Mammary epithelial cell (primary cell): ENCODE data around the gene TSPAN16.

Experiments used
- CTCF ChIP-seq, 2 donors: IDR thresholded peaks in 1 of 2; conservative IDR thresholded peaks in 1 of 2; 2 replicates each; pipeline ENCODE4 v1.5.1; 2011 to 2012; ENCODE audit warnings: inconsistent platforms in 2 of 2, low read length in 2 of 2, mild to moderate bottlenecking in 2 of 2, control low read depth in 1 of 2, low read depth in 1 of 2; ENCODE audit not compliant: insufficient read depth in 1 of 2; ENCODE audit errors: extremely low read depth in 1 of 2
- EZH2 ChIP-seq: IDR thresholded peaks from 2 replicates; pipeline ENCODE4 v1.6.1; 2012; ENCODE audit warnings: low read length, inconsistent platforms, borderline replicate concordance

- TF ChIP-seq CTCF (conservative IDR thresholded peaks at IDR 0.05 in 1 of 2, IDR thresholded peaks at IDR 0.05 in 1 of 2; ENCODE audit: extremely low read depth in 1 of 2, insufficient read depth in 1 of 2, low read depth in 1 of 2, low read length in 2 of 2) (no peak), EZH2 (no peak)
Observed at GRCh38 chr19:11355160-11356073, 59.5 kb downstream of the TSPAN16 start, which contains the start of gene PLPPR2.
